RWPE2 (cell line): Measurements from ENCODE around the gene NDOR1.

ENCODE experiments used
- ATAC-seq: fragments of 200-7000 bp; cut with Tn5 transposase; 3 replicates; pipeline ENCODE4 v1.9.1; 2021; ENCODE audit warnings: low read depth
- DNase-seq: peaks from one replicate; pipeline ENCODE4 v3.0.0-alpha.2; 2020; ENCODE audit warnings: low spot score
- H3K27ac ChIP-seq: fragments of 450-650 bp; 2 replicates; pipeline ENCODE4 v1.5.1; 2017; ENCODE audit warnings: mild to moderate bottlenecking; ENCODE audit not compliant: poor library complexity, severe bottlenecking
- H3K27me3 ChIP-seq: fragments of 250-450 bp; sonication (Bioruptor Pico); 2 replicates; pipeline ENCODE4 v1.5.1; 2021; ENCODE audit warnings: mild to moderate bottlenecking, moderate library complexity; ENCODE audit not compliant: insufficient read depth, poor library complexity, severe bottlenecking
- H3K36me3 ChIP-seq: fragments of 250-450 bp; sonication (Bioruptor Pico); 2 replicates; pipeline ENCODE4 v1.5.1; 2020; ENCODE audit warnings: low read depth, mild to moderate bottlenecking, moderate library complexity
- H3K4me1 ChIP-seq: fragments of 250-450 bp; sonication (Bioruptor Pico); 2 replicates; pipeline ENCODE4 v1.5.1; 2021; ENCODE audit warnings: mild to moderate bottlenecking, moderate library complexity; ENCODE audit not compliant: insufficient read depth, poor library complexity, severe bottlenecking
- H3K4me3 ChIP-seq: fragments of 250-450 bp; sonication (Bioruptor Pico); 2 replicates; pipeline ENCODE4 v1.5.1; 2021; ENCODE audit warnings: mild to moderate bottlenecking, moderate library complexity; ENCODE audit not compliant: severe bottlenecking
- H3K9me3 ChIP-seq: fragments of 250-450 bp; sonication (Bioruptor Pico); 2 replicates; pipeline ENCODE4 v1.5.1; 2021; ENCODE audit warnings: mild to moderate bottlenecking, moderate library complexity; ENCODE audit not compliant: severe bottlenecking
- TF ChIP-seq, protein P1 (sequence below): fragments of 450-650 bp; IDR thresholded peaks from one replicate; pipeline ENCODE4 v1.5.1; 2017; ENCODE audit warnings: mild to moderate bottlenecking, moderate library complexity; ENCODE audit not compliant: poor library complexity, severe bottlenecking

Gene NDOR1

GRCh38 chr9:137165250-137165836 is 40.2 kb upstream of the NDOR1 start:
- peaks cover 76% of the 10 kb centered on the region for H3K27me3 ChIP-seq
- DNase-seq, result no peak

GRCh38 chr9:137166380-137167229 is 38.9 kb upstream of the NDOR1 start:
- peaks cover 79% of the 10 kb centered on the region for H3K27me3 ChIP-seq

More at GRCh38 chr9:137165250-137165836, 40.2 kb upstream of the NDOR1 start:
- Histone ChIP-seq H3K36me3 (no peaks in the 10 kb centered on the region), H3K4me1 (no peaks in the 10 kb centered on the region), H3K4me3 (no peak overlapping the region), H3K27ac (no peak overlapping the region), H3K9me3 (no peaks in the 10 kb centered on the region)
- TF ChIP-seq, protein P1, sequence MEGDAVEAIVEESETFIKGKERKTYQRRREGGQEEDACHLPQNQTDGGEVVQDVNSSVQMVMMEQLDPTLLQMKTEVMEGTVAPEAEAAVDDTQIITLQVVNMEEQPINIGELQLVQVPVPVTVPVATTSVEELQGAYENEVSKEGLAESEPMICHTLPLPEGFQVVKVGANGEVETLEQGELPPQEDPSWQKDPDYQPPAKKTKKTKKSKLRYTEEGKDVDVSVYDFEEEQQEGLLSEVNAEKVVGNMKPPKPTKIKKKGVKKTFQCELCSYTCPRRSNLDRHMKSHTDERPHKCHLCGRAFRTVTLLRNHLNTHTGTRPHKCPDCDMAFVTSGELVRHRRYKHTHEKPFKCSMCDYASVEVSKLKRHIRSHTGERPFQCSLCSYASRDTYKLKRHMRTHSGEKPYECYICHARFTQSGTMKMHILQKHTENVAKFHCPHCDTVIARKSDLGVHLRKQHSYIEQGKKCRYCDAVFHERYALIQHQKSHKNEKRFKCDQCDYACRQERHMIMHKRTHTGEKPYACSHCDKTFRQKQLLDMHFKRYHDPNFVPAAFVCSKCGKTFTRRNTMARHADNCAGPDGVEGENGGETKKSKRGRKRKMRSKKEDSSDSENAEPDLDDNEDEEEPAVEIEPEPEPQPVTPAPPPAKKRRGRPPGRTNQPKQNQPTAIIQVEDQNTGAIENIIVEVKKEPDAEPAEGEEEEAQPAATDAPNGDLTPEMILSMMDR, result no peak
- ATAC-seq, result no peak

DNA sequence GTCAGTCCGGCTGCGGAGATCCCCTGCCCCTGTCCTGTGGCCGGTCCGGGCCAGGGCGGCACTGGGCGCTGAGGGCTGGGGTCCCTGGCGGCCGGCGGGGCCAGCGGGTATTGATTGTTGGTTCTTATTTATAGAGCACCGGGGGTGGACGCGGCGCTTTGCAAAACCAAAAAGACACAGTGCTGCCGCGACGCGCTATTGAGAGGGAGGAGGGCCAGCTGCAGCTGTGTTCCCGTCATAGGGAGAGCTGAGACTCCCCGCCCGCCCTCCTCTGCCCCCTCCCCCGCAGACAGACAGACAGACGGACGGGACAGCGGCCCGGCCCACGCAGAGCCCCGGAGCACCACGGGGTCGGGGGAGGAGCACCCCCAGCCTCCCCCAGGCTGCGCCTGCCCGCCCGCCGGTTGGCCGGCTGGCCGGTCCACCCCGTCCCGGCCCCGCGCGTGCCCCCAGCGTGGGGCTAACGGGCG is 38.2 kb upstream of the NDOR1 start:
- Histone ChIP-seq H3K4me1 (no peaks in the 10 kb centered on the region), H3K27me3 (peaks cover 78% of the 10 kb centered on the region), H3K36me3 (no peaks in the 10 kb centered on the region), H3K9me3 (no peaks in the 10 kb centered on the region), H3K4me3 (no peak overlapping the region), H3K27ac (no peak overlapping the region)
- TF ChIP-seq, protein P1, result no peak
- ATAC-seq (no peak), DNase-seq (no peak)

More at GRCh38 chr9:137166380-137167229, 38.9 kb upstream of the NDOR1 start:
- no peaks in the 10 kb centered on the region for H3K4me1 ChIP-seq
- no peaks in the 10 kb centered on the region for H3K36me3 ChIP-seq
- DNase-seq, result no peak
- H3K9me3 ChIP-seq, result no peaks in the 10 kb centered on the region
- TF ChIP-seq, protein P1, result no peak
- no peak overlapping the region for H3K4me3 ChIP-seq
- H3K27ac ChIP-seq, result no peak overlapping the region
- ATAC-seq, result no peak

GRCh38 chr9:137167747-137168572 is 37.5 kb upstream of the NDOR1 start:
- TF ChIP-seq, protein P1, result no peak
- DNase-seq, result no peak
- Histone ChIP-seq H3K27me3 (peaks cover 73% of the 10 kb centered on the region), H3K9me3 (no peaks in the 10 kb centered on the region), H3K36me3 (no peaks in the 10 kb centered on the region), H3K27ac (no peak overlapping the region), H3K4me3 (peak overlapping the region; percentile 11), H3K4me1 (no peaks in the 10 kb centered on the region)
- peak; percentile 9; the same call in 2 of the 3 replicates for ATAC-seq
